NCI-H446 treated with DMSO at 0.1 percent for 48 hours (cell line): ENCODE results near the gene DST.

Experiments
- DNase-seq: peaks from one replicate; lab custom pipeline; 2025; lab: John Stamatoyannopoulos, UW

Gene DST

GRCh38 chr6:56536536-56536935 is 106.2 kb downstream of the DST start:
- no peak for DNase-seq

GRCh38 chr6:56535626-56536025 is 107.1 kb downstream of the DST start:
- DNase-seq = no peak

GRCh38 chr6:56534680-56535419 is 107.8 kb downstream of the DST start:
- no peak for DNase-seq

GRCh38 chr6:56532766-56533551 is 109.7 kb downstream of the DST start:
- DNase-seq = no peak

GRCh38 chr6:56531839-56532595 is 110.7 kb downstream of the DST start:
- DNase-seq = no peak

- no peak for DNase-seq
Measured at GRCh38 chr6:56529594-56530191, 113.0 kb downstream of the DST start.

GRCh38 chr6:56528412-56528841 is 114.3 kb downstream of the DST start:
- DNase-seq = no peak

GRCh38 chr6:56527934-56528333 is 114.8 kb downstream of the DST start:
- DNase-seq = no peak

GRCh38 chr6:56526860-56527544 is 115.7 kb downstream of the DST start:
- no peak for DNase-seq

GRCh38 chr6:56525974-56526789 is 116.5 kb downstream of the DST start:
- DNase-seq = no peak

GRCh38 chr6:56524891-56525703 is 117.6 kb downstream of the DST start:
- no peak for DNase-seq

GRCh38 chr6:56522495-56523270 is 120.0 kb downstream of the DST start:
- DNase-seq = no peak

- no peak for DNase-seq
Measured at GRCh38 chr6:56521976-56522375, 120.7 kb downstream of the DST start.

GRCh38 chr6:56521454-56521853 is 121.2 kb downstream of the DST start:
- DNase-seq = no peak

- no peak for DNase-seq
Measured at GRCh38 chr6:56520218-56520617, 122.5 kb downstream of the DST start.

GRCh38 chr6:56518995-56519767 is 123.5 kb downstream of the DST start:
- no peak for DNase-seq

GRCh38 chr6:56517155-56517745 is 125.4 kb downstream of the DST start:
- no peak for DNase-seq

- no peak for DNase-seq
Measured at GRCh38 chr6:56516003-56516402, 126.7 kb downstream of the DST start.
